Activated CD4-positive, alpha-beta T cell treated with anti-CD3 and anti-CD28 coated beads, Interleukin-10, Interleukin-2, amounts not matched to agents 100 ng/mL and 50 ng/mL, durations not matched to agents 16 hours and 8 hours (primary cell): ENCODE results near the gene DNAJA1.
"Not testable (repeated sequence)": the region's sequence is repeated elsewhere in the genome, so short reads cannot be mapped to it uniquely, and the experiment has no call there.

Experiments
- DNase-seq: peaks from one replicate; pipeline ENCODE4 v3.0.0-alpha.2; 2020

The DNAJA1 gene

GRCh38 chr9:33024966-33025571 is at the start of gene DNAJA1:
DNAJA1 (plus strand) TSS chr9:33025273; CDS start chr9:33026485, 1,212 bp downstream.
- peak; percentile 97 for DNase-seq

GRCh38 chr9:32978051-32978450 is 47.0 kb upstream of the DNAJA1 start:
- no peak for DNase-seq

GRCh38 chr9:32986971-32987370 is 38.1 kb upstream of the DNAJA1 start:
- DNase-seq, result no peak

- no peak for DNase-seq
These were observed 35.4 kb upstream of the DNAJA1 start for GRCh38 chr9:32989660-32990059.

- DNase-seq, result no peak
These were observed 33.0 kb upstream of the DNAJA1 start for GRCh38 chr9:32991897-32992594.

GRCh38 chr9:32992595-32993238 is 32.4 kb upstream of the DNAJA1 start:
- no peak for DNase-seq

- DNase-seq, result peak; percentile 57
These were observed 24.4 kb upstream of the DNAJA1 start for GRCh38 chr9:33000682-33001055.

GRCh38 chr9:33005335-33005734 is 19.7 kb upstream of the DNAJA1 start:
- DNase-seq, result not testable (repeated sequence)

- no peak for DNase-seq
These were observed 17.3 kb upstream of the DNAJA1 start for GRCh38 chr9:33007755-33008154.

- DNase-seq, result no peak
These were observed 13.2 kb upstream of the DNAJA1 start for GRCh38 chr9:33011831-33012230.

GRCh38 chr9:33012328-33013069 is 12.6 kb upstream of the DNAJA1 start:
- no peak for DNase-seq

GRCh38 chr9:33013962-33014664 is 11.0 kb upstream of the DNAJA1 start:
- DNase-seq, result no peak

- no peak for DNase-seq
These were observed 10.4 kb upstream of the DNAJA1 start for GRCh38 chr9:33014665-33015014.

- DNase-seq, result no peak
These were observed 7.6 kb upstream of the DNAJA1 start for GRCh38 chr9:33017283-33018041.

- no peak for DNase-seq
These were observed 5.3 kb upstream of the DNAJA1 start for GRCh38 chr9:33019797-33020196.

- no peak for DNase-seq
These were observed 2.8 kb upstream of the DNAJA1 start for GRCh38 chr9:33022303-33022702.

- no peak for DNase-seq
These were observed 2.3 kb upstream of the DNAJA1 start for GRCh38 chr9:33022755-33023154.

GRCh38 chr9:33023661-33024060 is 1.4 kb upstream of the DNAJA1 start:
- DNase-seq, result no peak

- no peak for DNase-seq
These were observed 727 bp upstream of the DNAJA1 start for GRCh38 chr9:33024126-33024965.

GRCh38 chr9:33025572-33026342 is 684 bp downstream of the DNAJA1 start:
- DNase-seq, result peak; percentile 82
